H1 (cell line): Measurements from ENCODE around the gene NDST3. TPM values are rescaled to one million over a fixed set of nuclear protein-coding genes. Genes with fewer than 3 reads are reported as not detected.

Source experiments
- CTCF ChIA-PET: fragments of 300-600 bp; sonication (Branson Sonifier 250); formaldehyde crosslinking; loops from one replicate; lab custom pipeline; 2021; ENCODE audit not compliant: partially characterized antibody; lab: Charles Lee
- POLR2A ChIA-PET: fragments of 300-600 bp; sonication (Branson Sonifier 250); formaldehyde crosslinking; loops from one replicate; lab custom pipeline; 2021; ENCODE audit warnings: inconsistent platforms; ENCODE audit not compliant: partially characterized antibody; lab: Charles Lee
- DNase-seq, 2 experiments: peaks; one replicate each; pipeline versions ENCODE4 v3.0.0 to v3.0.0-alpha.2; 2010 to 2022; ENCODE audit warnings: low spot score in 2 of 2, low read depth in 1 of 2, mixed read lengths in 1 of 2
- FAIRE-seq: peaks from 2 replicates; lab custom pipeline; 2011; peaks lifted over from hg19 to GRCh38; lab: Jason Lieb, UNC
- H2AFZ ChIP-seq: 2 replicates; pipeline ENCODE4 v1.8.1; 2012; ENCODE audit warnings: low read length, inconsistent platforms
- H2AK5ac ChIP-seq: 2 replicates; pipeline ENCODE4 v1.6.1; 2013; ENCODE audit warnings: low read depth, low read length
- H2BK120ac ChIP-seq: replicated peaks from 2 replicates; pipeline ENCODE3; 2013; ENCODE audit warnings: low read depth, low read length, inconsistent platforms
- H2BK12ac ChIP-seq: 2 replicates; pipeline ENCODE4 v1.6.1; 2013; ENCODE audit warnings: low read depth, low read length
- H2BK15ac ChIP-seq: 2 replicates; pipeline ENCODE4 v1.6.1; 2013; ENCODE audit warnings: low read length
- H2BK20ac ChIP-seq: 2 replicates; pipeline ENCODE4 v1.6.1; 2013; ENCODE audit warnings: low read length
- H2BK5ac ChIP-seq: 2 replicates; pipeline ENCODE4 v1.6.1; 2013; ENCODE audit warnings: low read depth, low read length
- H3K14ac ChIP-seq: 2 replicates; pipeline ENCODE4 v1.6.1; 2013; ENCODE audit warnings: inconsistent platforms; ENCODE audit not compliant: insufficient read length
- H3K18ac ChIP-seq: 2 replicates; pipeline ENCODE4 v1.6.1; 2013; ENCODE audit warnings: low read length; ENCODE audit errors: extremely low read depth
- H3K23ac ChIP-seq: 2 replicates; pipeline ENCODE4 v1.6.1; 2013; ENCODE audit warnings: inconsistent platforms; ENCODE audit not compliant: insufficient read length
- H3K23me2 ChIP-seq: 2 replicates; pipeline ENCODE4 v1.6.1; 2013; ENCODE audit warnings: low read depth, low read length
- H3K27ac ChIP-seq: 2 replicates; pipeline ENCODE4 v1.6.1; 2011; ENCODE audit warnings: low read depth, low read length, inconsistent platforms
- H3K27me3 ChIP-seq, 4 experiments: replicated peaks in 1 of 4; 1 replicate in 1 of 4; 2 replicates in 3 of 4; pipeline versions ENCODE4 v1.6.1 to v1.8.1; 2011 to 2013; ENCODE audit warnings: low read length in 3 of 4, mild to moderate bottlenecking in 3 of 4, inconsistent platforms in 2 of 4, mixed read lengths in 2 of 4, moderate library complexity in 1 of 4; ENCODE audit not compliant: control insufficient read depth in 3 of 4, insufficient read depth in 3 of 4; ENCODE audit errors: extremely low read depth in 1 of 4
- H3K36me3 ChIP-seq, 4 experiments: 2 replicates each; pipeline versions ENCODE4 v1.6.1 to v1.8.1; 2011 to 2013; ENCODE audit warnings: mild to moderate bottlenecking in 4 of 4, low read length in 3 of 4, moderate library complexity in 2 of 4, control low read depth in 1 of 4, inconsistent platforms in 1 of 4; ENCODE audit not compliant: insufficient read depth in 4 of 4, control insufficient read depth in 2 of 4
- H3K4ac ChIP-seq: replicated peaks from 2 replicates; pipeline ENCODE3; 2013; ENCODE audit warnings: low read length, low read depth, mixed read lengths, inconsistent platforms; ENCODE audit not compliant: insufficient read length
- H3K4me1 ChIP-seq, 4 experiments: replicated peaks in 1 of 4; 1 replicate in 1 of 4; 2 replicates in 3 of 4; pipeline versions ENCODE4 v1.6.1 to v1.8.1; 2011 to 2013; ENCODE audit warnings: low read length in 3 of 4, inconsistent platforms in 2 of 4, mixed read lengths in 1 of 4; ENCODE audit not compliant: insufficient read depth in 4 of 4, control insufficient read depth in 3 of 4
- H3K4me2 ChIP-seq, 2 experiments: 2 replicates each; pipeline versions ENCODE4 v1.6.1 to v1.8.1; 2011 to 2013; ENCODE audit warnings: low read depth in 2 of 2, low read length in 2 of 2, control low read depth in 1 of 2, inconsistent platforms in 1 of 2, mild to moderate bottlenecking in 1 of 2; ENCODE audit not compliant: insufficient read depth in 1 of 2
- H3K4me3 ChIP-seq, 4 experiments: fragments of 200-600, 300-600 bp in 1 of 4; sonication (generic), shearing (Covaris generic), sonication (Bioruptor Twin) in 1 of 4; 2 replicates each; pipeline versions ENCODE4 v1.5.1 to v1.8.1; 2011 to 2016; ENCODE audit warnings: low read length in 4 of 4, low read depth in 3 of 4, control low read depth in 2 of 4, inconsistent platforms in 2 of 4, mild to moderate bottlenecking in 2 of 4, mixed read lengths in 1 of 4, moderate library complexity in 1 of 4; ENCODE audit not compliant: insufficient read depth in 2 of 4; ENCODE audit errors: extremely low read depth in 1 of 4
- H3K56ac ChIP-seq: replicated peaks from 2 replicates; pipeline ENCODE3; 2013; ENCODE audit warnings: low read depth, mild to moderate bottlenecking, mixed read lengths, low read length, inconsistent platforms; ENCODE audit not compliant: insufficient read length
- H3K79me1 ChIP-seq: 2 replicates; pipeline ENCODE4 v1.6.1; 2013; ENCODE audit warnings: low read depth, low read length, control low read depth
- H3K79me2 ChIP-seq, 2 experiments: 2 replicates each; pipeline versions ENCODE4 v1.6.1 to v1.8.1; 2012 to 2013; ENCODE audit warnings: low read length in 2 of 2, mild to moderate bottlenecking in 2 of 2, inconsistent platforms in 1 of 2; ENCODE audit not compliant: insufficient read depth in 2 of 2, control insufficient read depth in 1 of 2
- H3K9ac ChIP-seq, 4 experiments: replicated peaks in 1 of 4; 1 replicate in 1 of 4; 2 replicates in 3 of 4; pipeline versions ENCODE4 v1.6.1 to v1.8.1; 2011 to 2013; ENCODE audit warnings: low read depth in 3 of 4, low read length in 3 of 4, control low read depth in 2 of 4, mild to moderate bottlenecking in 2 of 4, moderate library complexity in 2 of 4, inconsistent platforms in 1 of 4; ENCODE audit errors: extremely low read depth in 1 of 4
- H3K9me3 ChIP-seq, 2 experiments: 2 replicates each; pipeline versions ENCODE4 v1.6.1 to v1.8.1; 2012 to 2013; ENCODE audit warnings: mild to moderate bottlenecking in 2 of 2, moderate library complexity in 2 of 2, control low read depth in 1 of 2, inconsistent platforms in 1 of 2, low read depth in 1 of 2, low read length in 1 of 2, mixed read lengths in 1 of 2; ENCODE audit not compliant: insufficient read depth in 2 of 2
- H4K20me1 ChIP-seq, 2 experiments: replicated peaks in 1 of 2; 2 replicates each; pipeline versions ENCODE3 to v1.8.1; 2011 to 2013; ENCODE audit warnings: inconsistent platforms in 2 of 2, low read length in 2 of 2, mild to moderate bottlenecking in 1 of 2; ENCODE audit not compliant: insufficient read depth in 2 of 2, control insufficient read depth in 1 of 2
- H4K5ac ChIP-seq: 2 replicates; pipeline ENCODE4 v1.6.1; 2013; ENCODE audit warnings: low read length, low read depth, mixed read lengths, inconsistent platforms; ENCODE audit not compliant: insufficient read length
- H4K8ac ChIP-seq: 2 replicates; pipeline ENCODE4 v1.8.0; 2013; ENCODE audit warnings: mild to moderate bottlenecking, moderate library complexity, low read length, inconsistent platforms; ENCODE audit not compliant: insufficient read depth; ENCODE audit errors: extremely low read depth
- H4K91ac ChIP-seq: replicated peaks from 2 replicates; pipeline ENCODE3; 2013; ENCODE audit warnings: low read length, mixed read lengths, inconsistent platforms; ENCODE audit not compliant: insufficient read length
- ATF2 ChIP-seq: IDR thresholded peaks from 2 replicates; pipeline ENCODE4 v1.6.1; 2012; ENCODE audit warnings: low read length, inconsistent platforms
- ATF3 ChIP-seq: IDR thresholded peaks from 2 replicates; pipeline ENCODE4 v1.6.1; 2011; ENCODE audit warnings: low read depth, mild to moderate bottlenecking, low read length; ENCODE audit not compliant: insufficient read depth
- CBX8 ChIP-seq: fragments of 300-800, 300-1000 bp; sonication (generic); IDR thresholded peaks from 2 replicates; pipeline ENCODE4 v1.7.1; 2016; ENCODE audit warnings: low read depth, low read length, borderline replicate concordance
- CHD2 ChIP-seq: IDR thresholded peaks from 2 replicates; pipeline ENCODE4 v1.6.1; 2012; ENCODE audit warnings: low read length, improper control_type of control experiment
- CTCF ChIP-seq, 3 experiments: IDR thresholded peaks; 1 replicate in 2 of 3; 2 replicates in 1 of 3; pipeline versions ENCODE4 v1.5.1 to v1.6.1; 2011; ENCODE audit warnings: low read length in 3 of 3, mild to moderate bottlenecking in 3 of 3, inconsistent platforms in 2 of 3, low read depth in 1 of 3, moderate library complexity in 1 of 3; ENCODE audit not compliant: insufficient read depth in 1 of 3; ENCODE audit errors: control extremely low read depth in 1 of 3
- RXRA ChIP-seq: IDR thresholded peaks from 2 replicates; pipeline ENCODE4 v1.6.1; 2011; ENCODE audit warnings: low read depth, mild to moderate bottlenecking, low read length, moderate library complexity; ENCODE audit not compliant: insufficient read depth
- TAF7 ChIP-seq: optimal IDR thresholded peaks from 2 replicates; pipeline ENCODE3; 2011; ENCODE audit warnings: low read depth, mild to moderate bottlenecking, inconsistent platforms, low read length, moderate library complexity, borderline replicate concordance
- YY1 ChIP-seq: IDR thresholded peaks from 2 replicates; pipeline ENCODE4 v1.6.1; 2011; ENCODE audit warnings: low read depth, mild to moderate bottlenecking, low read length
- ZNF274 ChIP-seq: IDR thresholded peaks from 2 replicates; pipeline ENCODE4 v1.7.0; 2012; ENCODE audit warnings: low read length, borderline replicate concordance; ENCODE audit errors: extremely low read depth
- WGBS, 2 experiments: shearing (Covaris generic) in 1 of 2; methylation state at CpG; one replicate each; pipeline versions ENCODE4 v1.1.6 to v1.1.7; 2013 to 2015; ENCODE audit warnings: low lambda C conversion rate in 2 of 2, mixed read lengths in 2 of 2, inconsistent platforms in 1 of 2, low coverage in 1 of 2, missing lambda C conversion rate in 1 of 2; ENCODE audit not compliant: insufficient replicate concordance in 2 of 2, insufficient coverage in 1 of 2, insufficient read length in 1 of 2; ENCODE audit errors: extremely low coverage in 1 of 2, missing lambda C conversion rate in 1 of 2; 5-methylcytosine and 5-hydroxymethylcytosine counted together
- polyA plus RNA-seq, 7 experiments: library from polyadenylated mRNA; depleted of rRNA in 3 of 7; stranded (reverse) in 5 of 7; unstranded in 2 of 7; fragments of >200 nt in 5 of 7; fragments of 200-250 nt in 2 of 7; gene quantifications; 1 replicate in 5 of 7; 2 replicates in 1 of 7; 4 replicates in 1 of 7; pipeline versions ENCODE4 v1.2.1 to v1.2.3, GENCODE V29; 2011 to 2013; ENCODE audit warnings: missing spikeins in 2 of 7, mixed read lengths in 2 of 7
- total RNA-seq: library from RNA; stranded (reverse); fragmentation: NEBNext Ultra II Directional; extraction: Animal tissue kit (Norgen Biotek cat#: 25700); gene quantifications from 2 replicates; pipeline ENCODE4 v1.2.1, GENCODE V29; 2021

The NDST3 gene
- total and polyA plus RNA-seq, 2 of the 8 experiments (the other 6 are each of a cell fraction or from before 2014, with no cell fraction given), result 0.35 to 0.60 TPM

GRCh38 chr4:118206627-118207026 is 172.3 kb downstream of the NDST3 start:
- ChIA-PET CTCF (no interaction called here), POLR2A (no interaction called here)
- no peak for FAIRE-seq
- no peak overlapping the region for H3K27ac ChIP-seq
- no peaks in the 10 kb centered on the region; a peak in 1 of 8 replicates for H3K36me3 ChIP-seq
- no peak overlapping the region for H3K56ac ChIP-seq
- H2BK12ac ChIP-seq, result no peak overlapping the region
- no peak overlapping the region for H2BK15ac ChIP-seq
- H3K4me2 ChIP-seq, result no peak overlapping the region
- no peak overlapping the region for H3K4ac ChIP-seq
- H2BK120ac ChIP-seq, result no peak overlapping the region
- H3K23ac ChIP-seq, result no peak overlapping the region
- no peak overlapping the region for H4K5ac ChIP-seq
- H3K18ac ChIP-seq, result no peak overlapping the region
- no peak overlapping the region for H2BK5ac ChIP-seq
- H3K9ac ChIP-seq, result no peak overlapping the region
- H3K4me1 ChIP-seq, result peaks cover 0 to 8% (median 0%) of the 10 kb centered on the region in 4 experiments; a peak in 1 of 7 replicates
- no peaks in the 10 kb centered on the region for H4K20me1 ChIP-seq
- no peak overlapping the region for H3K4me3 ChIP-seq
- H3K27me3 ChIP-seq, result no peaks in the 10 kb centered on the region
- no peaks in the 10 kb centered on the region for H3K79me2 ChIP-seq
- no peak overlapping the region for H2BK20ac ChIP-seq
- no peak overlapping the region for H4K91ac ChIP-seq
- H3K9me3 ChIP-seq, result peaks cover 4 to 8% of the 10 kb centered on the region in 2 experiments; a peak in 2 of 4 replicates
- no peak overlapping the region for H2AFZ ChIP-seq
- WGBS, 2 experiments, result 86% methylated on average over 2 of the region's 2 CpGs; no CpG with 5 or more reads in 1 of the 2 experiments
- DNase-seq, result no peak
- no peak overlapping the region for H4K8ac ChIP-seq
- H3K14ac ChIP-seq, result no peak overlapping the region
- H3K79me1 ChIP-seq, result no peaks in the 10 kb centered on the region
- no peak overlapping the region for H2AK5ac ChIP-seq
- H3K23me2 ChIP-seq, result no peaks in the 10 kb centered on the region
- TF ChIP-seq RXRA, result no peak
- TF ChIP-seq CBX8, result no peak
- no peak for TF ChIP-seq ATF2
- TF ChIP-seq CTCF (IDR thresholded peaks at IDR 0.05; ENCODE audit: control extremely low read depth in 1 of 3, insufficient read depth in 1 of 3, low read depth in 1 of 3, low read length in 3 of 3), result no peak
- TF ChIP-seq ZNF274, result no peak
- no peak for TF ChIP-seq YY1
- no peak for TF ChIP-seq ATF3
- TF ChIP-seq CHD2, result no peak
- TF ChIP-seq TAF7, result no peak
